ENCODE results near the gene TMC6.

Gene TMC6

DNA sequence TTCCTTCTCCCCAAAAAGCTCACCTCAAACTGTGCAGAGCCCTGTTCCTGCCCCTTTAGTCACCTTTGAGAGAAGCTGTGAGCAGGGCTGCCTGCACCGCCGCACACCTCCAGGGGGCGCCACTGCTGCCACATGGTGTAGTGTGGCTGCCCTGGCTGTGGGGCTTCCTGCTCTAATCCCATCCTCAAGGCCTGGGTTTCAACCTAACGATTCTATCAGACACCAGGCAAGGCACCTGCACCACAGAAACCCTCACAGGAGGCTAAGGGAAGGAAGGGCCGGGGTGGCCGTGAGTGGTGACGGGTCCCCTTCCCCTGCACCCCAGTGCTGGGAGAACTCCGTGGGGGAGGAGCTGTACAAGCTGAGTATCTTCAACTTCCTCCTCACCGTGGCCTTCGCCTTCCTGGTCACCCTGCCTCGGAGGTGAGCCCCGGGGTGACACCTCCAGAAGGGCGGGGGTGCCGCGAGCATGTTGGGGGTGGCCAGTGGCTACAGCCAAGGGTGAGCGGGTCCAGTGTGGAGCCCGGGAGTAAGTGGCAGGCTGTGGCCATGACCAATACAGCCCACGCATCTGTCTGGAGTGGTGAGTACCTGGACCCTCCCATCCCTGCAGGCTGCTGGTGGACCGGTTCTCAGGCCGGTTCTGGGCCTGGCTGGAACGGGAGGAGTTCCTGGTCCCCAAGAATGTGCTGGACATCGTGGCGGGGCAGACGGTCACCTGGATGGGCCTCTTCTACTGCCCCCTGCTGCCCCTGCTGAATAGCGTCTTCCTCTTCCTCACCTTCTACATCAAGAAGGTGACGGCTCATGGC, 9.0 kb upstream of the TMC6 start:
- no peak for DNase-seq (ENCODE audit: low read depth)

GRCh38 chr17:78135858-78136500, 7.4 kb upstream of the TMC6 start:
- no peak for DNase-seq (ENCODE audit: low read depth)

GRCh38 chr17:78134899-78135385, 6.4 kb upstream of the TMC6 start:
- no peak for DNase-seq (ENCODE audit: low read depth)

DNA sequence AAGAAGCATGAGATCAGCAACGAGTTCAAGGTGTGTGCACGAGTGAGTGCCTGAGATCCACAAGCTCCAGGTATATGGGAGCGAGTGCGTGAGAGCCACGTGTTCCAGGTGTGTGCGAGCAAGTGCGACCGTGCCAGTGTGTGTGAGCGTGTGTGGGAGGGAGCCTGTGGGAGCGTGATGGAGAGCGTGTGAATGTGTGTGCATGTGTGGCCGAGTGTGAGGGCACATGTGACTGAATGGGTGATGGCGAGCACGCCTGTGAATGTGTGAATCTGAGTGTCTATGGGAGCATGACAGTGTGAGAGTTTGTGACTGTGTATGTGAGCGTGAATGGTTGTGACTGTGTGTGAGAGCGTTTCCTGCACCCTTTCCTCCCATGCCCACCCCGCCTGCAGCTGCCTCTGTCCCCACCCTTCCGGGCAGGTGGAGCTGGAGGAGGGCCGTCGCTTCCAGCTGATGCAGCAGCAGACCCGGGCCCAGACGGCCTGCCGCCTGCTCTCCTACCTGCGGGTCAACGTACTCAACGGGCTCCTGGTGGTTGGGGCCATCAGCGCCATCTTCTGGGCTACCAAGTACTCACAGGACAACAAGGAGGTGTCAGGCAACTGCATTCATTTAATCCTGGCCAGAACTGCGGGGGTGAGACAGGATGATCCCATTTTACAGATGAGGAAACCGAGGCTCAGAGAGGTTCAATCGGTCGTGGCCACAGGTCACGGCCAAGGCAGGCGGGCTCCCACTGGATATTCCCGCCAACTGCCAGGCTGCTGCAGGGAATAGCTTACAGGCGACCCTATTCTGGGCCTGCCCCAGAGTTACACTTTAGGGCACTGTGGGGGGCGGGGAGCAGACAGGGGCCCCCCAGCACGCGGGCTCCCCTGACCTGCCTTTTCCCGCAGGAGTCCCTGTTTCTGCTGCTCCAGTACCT, 5.7 kb upstream of the TMC6 start:
- no peak for DNase-seq (ENCODE audit: low read depth)

DNA sequence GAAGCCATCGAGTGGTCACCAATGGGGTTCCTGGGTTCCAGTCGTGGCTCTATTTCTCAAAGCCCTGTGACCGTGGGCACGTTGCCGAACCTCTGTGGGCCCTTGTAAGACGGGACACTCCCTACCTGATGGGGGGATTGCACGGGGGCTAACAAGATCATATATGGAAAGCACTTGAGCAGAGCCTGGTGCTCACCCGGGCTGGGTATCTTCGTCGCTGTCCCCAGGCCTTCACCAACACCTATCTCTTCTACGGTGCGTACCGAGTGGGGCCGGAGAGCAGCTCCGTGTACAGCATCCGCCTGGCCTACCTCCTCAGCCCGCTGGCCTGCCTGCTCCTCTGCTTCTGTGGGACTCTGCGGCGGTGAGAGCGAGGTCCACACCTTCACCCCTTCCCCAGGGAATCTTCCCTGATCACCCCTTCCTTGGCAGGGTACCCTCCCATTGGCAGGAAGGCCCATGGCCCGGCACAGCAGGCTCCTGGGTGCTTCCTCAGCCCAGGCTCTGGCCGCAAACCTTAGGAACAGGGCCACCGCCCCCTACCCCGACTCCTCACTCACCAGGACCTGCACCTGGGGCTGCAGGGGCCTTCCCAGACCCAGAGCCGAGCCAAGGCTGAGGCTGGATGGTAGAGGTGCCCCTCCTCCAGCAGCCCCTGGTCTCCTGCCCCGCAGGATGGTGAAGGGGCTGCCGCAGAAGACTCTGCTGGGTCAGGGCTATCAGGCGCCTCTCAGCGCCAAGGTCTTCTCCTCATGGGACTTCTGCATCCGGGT, 4.8 kb upstream of the TMC6 start:
- no peak for DNase-seq (ENCODE audit: low read depth)

DNA sequence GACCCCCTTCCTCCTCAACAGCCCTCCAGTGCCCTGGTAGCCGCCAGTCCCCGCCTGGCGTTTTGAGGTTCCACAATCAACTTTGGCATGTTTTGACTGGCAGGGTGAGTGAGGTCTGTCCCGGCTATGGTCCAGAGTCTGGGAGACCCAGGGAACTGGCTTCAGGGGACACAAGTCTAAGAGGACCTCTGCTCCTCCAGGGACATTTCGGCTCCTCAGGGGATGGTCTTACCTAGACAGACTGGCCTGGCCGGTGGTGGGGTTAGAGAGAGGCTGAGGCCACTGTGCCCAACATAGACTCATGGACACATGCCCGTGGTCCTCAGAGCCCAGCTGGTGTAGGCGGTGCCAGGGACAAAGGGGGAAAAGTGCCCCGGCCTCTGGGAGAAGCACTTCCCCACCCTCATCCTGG, 4.2 kb upstream of the TMC6 start:
- no peak for DNase-seq (ENCODE audit: low read depth)

GRCh38 chr17:78132084-78132676, 3.6 kb upstream of the TMC6 start:
- DNase-seq (ENCODE audit: low read depth) = peak; percentile 68

DNA sequence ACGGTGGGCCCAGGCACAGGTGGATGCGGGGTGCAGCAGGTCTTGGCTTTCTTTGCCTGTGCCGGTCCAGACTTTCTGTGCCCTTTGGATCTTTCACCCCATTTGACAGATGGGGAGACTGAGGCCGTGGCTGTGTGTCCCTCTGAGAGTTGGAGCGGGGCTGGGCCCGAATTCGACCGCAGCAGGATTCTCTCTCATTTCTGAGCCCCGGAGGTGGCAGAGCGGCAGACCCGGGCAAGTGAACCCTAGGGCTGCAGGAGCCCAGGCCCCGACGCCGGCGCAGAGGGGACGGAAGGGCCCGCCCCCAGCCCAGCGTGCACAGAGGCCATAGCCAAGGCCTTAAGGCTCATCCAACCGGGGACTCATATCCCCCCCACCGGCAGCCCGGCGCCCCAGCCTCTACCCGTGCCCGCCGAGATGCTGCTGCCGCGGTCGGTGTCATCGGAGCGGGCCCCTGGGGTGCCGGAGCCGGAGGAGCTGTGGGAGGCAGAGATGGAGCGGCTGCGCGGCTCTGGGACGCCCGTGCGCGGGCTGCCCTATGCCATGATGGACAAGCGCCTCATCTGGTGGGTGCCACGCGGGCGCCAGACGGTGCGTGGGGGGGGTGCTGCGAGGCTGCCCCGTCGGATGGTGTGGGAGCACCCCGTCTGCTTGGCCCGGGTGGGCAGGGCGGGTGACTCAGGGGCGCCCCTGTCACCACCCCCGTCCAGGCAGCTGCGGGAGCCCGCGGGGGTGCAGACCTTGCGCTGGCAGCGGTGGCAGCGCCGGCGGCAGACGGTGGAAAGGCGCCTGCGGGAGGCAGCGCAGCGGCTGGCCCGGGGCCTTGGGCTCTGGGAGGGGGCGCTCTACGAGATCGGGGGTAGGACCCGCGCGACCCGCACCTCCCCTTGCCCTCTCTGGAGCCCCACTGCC, 2.9 kb upstream of the TMC6 start:
- DNase-seq (ENCODE audit: low read depth) = peak; percentile 55

- no peak for DNase-seq (ENCODE audit: low read depth)
These were observed 2.0 kb upstream of the TMC6 start, which contains the start of gene TMC8 for GRCh38 chr17:78130437-78131101. Gene TMC8, plus strand, starts transcription at chr17:78130771. Its CDS starts 818 bp downstream, at chr17:78131589.

- DNase-seq (ENCODE audit: low read depth) = no peak
These were observed 1.5 kb upstream of the TMC6 start for GRCh38 chr17:78130090-78130436.

DNA sequence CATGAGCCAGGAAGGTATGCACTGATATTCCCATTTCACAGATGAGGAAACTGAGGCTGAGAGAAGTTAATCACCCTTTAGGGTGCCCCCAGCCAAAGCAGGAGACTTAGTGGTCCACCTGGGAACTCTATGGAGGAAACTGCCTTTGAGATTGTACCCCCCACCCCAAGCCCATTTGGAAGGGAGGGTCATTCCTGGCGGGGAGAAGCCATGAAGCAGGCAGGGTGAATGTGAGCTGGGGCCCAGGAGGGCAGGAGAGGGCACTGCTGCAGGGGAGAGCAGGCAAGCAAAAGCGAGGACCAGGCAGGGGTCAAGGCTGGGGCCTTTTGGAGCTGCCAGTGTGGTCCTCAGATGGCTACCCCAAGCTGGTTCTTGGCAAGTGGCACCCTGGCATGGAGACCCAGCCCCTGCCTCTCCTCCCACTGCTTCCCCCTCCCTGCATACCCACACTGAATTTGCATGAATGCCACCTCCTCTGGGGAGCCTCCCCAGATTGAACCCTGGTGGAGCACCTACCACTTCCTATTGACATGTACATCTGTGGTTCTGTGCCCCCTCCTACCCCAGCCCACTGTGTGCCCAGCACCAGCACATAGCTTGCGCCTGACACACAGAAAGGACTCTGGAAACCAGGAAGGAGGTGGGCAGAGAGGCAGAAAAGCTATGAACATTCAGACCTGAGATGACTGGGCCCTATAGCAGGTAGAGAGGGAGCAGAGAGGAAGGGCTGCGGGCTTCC, 965 bp upstream of the TMC6 start:
- no peak for DNase-seq (ENCODE audit: low read depth)

DNA sequence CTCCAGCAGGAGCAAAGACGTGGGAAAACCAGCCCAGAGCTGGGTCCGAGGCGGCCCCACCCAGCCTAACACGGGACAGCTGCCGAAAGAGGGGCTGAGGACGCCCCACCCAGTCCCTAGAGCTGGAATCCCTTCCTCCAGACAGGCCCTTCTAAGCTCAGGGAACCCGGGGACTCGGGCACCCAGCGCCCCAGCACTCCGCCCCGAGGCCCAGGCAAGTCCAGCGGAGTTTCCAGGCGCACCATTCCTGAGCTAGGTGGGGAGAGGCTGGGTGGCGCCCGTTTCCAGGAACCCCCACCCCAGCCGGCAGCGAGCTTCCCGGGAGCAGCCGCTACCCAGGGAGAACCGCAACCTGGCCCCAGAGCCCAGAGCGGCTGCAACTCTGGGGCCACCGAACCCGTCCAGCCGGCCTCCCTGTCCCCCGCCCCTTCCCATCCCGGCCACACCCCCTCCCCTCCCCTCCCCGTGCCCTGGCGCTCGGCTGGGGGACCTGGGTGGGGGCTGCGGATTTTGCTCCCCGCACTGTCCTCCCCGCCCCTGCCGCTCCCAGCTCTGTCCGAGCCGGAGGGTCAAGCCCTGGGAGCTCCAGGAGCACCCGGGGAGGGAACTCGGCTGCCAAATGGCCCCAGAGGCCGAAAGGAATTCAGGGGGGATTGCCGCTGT, 536 bp downstream of the TMC6 start:
- no peak for DNase-seq (ENCODE audit: low read depth)

DNA sequence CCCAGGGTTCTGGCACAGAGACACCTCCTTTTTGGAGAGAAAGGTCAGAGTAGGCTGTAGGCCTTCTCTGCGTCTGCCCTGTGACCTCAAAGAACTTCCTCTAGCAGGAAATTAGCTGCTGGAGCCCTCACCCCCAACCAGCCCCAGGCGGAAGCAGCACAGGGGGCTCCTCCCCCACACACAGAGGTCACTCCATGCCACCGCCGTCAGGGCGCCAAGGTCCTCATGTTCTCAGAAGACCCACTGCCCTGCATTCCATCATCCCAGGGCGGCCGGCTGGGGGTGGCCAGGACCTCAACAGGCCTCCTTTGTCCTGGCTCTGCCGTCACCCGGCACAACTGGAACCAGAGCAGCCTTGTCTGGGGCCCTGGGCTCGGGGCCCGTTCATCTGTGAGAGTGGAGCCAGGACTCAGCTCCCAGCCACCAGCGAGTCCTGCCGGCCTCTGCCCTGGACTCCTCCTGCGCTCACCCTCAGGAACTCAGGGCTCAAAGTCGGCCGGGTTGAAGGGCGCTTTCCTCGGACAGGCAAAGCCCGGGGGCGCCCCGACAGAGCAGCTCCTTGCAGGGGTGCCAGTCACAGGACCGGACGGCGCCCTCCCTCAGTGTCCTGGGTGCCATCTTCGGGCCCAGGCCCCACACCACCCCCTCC, 1.2 kb downstream of the TMC6 start:
- DNase-seq (ENCODE audit: low read depth) = no peak

- no peak for DNase-seq (ENCODE audit: low read depth)
These were observed 1.7 kb downstream of the TMC6 start for GRCh38 chr17:78126895-78127238.

DNA sequence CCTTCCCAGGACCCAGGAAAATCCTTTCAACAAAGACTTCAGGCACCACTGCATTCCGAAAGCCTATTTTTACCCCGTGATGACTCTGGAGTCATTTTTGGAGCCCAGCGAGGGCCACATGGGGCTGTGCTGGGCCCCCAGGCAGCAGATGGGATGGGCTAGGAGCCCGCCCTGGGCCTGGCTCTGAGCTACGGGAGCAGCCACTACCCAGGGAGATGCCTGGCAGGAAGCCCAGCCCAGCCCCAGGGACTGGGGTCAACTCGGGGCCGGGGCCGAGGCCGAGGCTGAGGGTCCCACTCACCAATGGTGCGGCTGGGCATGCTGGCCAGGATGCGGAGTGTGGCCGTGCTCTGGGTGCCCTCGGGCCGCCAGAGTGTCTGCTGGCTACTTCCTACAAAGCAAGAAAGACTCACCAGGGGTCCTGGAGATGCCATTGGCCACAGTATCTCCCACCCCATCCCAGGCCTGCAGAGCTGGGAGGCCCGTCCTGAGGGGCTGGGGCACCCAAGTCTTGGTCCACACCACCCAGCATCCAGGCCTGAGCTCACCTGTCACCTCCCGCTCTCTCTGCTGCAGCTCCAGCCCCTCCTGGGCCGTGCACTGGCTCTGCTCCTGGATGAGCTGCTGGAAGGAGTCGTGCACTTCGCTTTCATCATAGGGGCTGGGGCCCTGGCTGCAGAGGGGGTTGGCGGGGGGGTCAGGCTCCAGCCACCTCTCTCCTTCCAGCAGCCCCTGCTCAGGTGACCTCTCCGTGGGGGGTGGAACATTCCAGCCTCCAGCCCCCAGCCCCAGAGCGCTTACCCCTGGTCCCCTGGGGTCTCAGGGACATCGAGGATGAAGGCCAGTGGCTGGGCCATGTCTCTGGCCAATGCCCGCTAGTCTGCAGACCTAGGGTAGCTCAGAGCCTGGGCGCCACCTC, 2.3 kb downstream of the TMC6 start:
- no peak for DNase-seq (ENCODE audit: low read depth)

DNA sequence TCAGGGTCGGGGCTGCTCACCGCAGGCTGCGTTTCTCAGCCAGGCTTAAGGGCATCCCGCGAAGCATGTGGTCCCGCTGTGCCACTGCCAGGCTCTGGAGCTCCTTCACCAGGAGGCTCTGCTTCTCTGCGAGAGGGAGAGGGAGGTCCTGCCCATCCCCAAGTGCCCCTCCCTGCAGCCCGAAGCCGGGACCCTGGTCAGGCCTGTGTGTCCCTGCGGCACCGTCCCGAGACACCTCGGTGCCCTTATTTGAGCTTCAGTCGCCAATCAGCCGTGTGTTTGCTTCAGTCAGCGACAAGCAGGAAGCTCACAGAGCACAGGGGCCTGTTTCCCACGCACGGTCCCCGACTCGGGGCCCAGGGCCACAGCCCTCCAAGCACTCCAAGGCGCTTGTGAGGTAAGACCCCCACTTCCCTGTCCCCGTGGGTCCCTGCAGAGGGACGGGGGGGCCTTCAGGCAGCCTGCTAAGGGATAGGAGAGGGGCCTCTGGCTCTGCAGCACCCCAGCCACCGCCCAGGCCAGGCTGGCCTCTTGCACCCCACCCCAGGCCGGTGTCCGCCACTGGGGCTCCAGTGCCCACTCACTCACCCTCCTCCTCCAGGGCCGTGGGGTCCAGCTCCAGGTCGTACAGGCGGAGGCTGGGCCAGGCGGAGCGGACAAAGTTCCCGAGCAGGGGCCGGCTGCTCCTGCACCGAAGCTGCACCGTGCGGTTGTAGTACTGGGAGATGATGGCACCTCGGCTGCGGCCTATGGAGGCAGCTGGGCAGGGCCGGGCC, 3.2 kb downstream of the TMC6 start:
- no peak for DNase-seq (ENCODE audit: low read depth)

Data from stimulated activated CD8-positive, alpha-beta memory T cell treated with anti-CD3 and anti-CD28 coated beads, Interleukin-4, amount 100 ng/mL, for 24 hours (primary cell).